ENCODE measurements around the gene EVPL.

EVPL gene

DNA sequence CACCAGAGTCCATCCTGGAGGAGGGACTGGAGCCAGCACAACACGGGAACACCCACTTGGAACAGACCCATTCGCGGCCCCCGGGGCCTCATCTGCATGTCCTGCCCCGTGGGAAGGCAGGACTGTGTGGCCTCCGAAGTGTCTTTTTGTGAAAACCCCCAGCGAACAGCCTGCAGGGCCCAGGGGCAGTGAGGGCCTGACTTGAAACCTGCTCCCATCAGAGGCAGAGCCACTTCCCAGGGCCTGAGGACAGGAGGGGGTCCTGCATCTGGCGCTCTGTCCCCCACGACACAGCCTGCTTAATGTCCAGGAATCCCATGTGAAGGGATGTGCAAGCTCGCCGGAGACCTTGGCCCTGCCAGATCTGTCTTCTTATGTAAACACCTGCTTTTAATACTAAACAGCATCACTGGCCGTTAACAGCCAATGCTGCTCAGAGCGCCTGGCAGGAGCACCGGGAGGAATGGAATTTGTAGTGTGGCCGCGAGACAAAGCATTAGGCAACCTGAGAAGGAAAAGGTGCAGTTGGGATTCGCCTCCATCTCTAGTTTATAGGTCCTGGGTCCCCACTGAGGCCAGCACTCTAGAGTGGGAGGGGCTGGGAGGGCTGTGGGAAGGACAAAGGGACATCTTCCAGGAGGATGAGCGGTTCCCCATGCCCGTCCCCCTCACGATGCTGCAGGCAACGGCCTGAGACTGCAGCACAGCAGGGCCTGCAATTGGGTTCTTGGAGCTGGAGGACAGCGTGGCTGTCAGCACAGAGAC is 9.6 kb upstream of the EVPL start:
- no peak for DNase-seq
- no peak for TF ChIP-seq POLR2A (IDR thresholded peaks at IDR 0.05; ENCODE audit: low read length)
- no peak for TF ChIP-seq GATA1 (IDR thresholded peaks at IDR 0.05; ENCODE audit: low read depth, low read length)

DNA sequence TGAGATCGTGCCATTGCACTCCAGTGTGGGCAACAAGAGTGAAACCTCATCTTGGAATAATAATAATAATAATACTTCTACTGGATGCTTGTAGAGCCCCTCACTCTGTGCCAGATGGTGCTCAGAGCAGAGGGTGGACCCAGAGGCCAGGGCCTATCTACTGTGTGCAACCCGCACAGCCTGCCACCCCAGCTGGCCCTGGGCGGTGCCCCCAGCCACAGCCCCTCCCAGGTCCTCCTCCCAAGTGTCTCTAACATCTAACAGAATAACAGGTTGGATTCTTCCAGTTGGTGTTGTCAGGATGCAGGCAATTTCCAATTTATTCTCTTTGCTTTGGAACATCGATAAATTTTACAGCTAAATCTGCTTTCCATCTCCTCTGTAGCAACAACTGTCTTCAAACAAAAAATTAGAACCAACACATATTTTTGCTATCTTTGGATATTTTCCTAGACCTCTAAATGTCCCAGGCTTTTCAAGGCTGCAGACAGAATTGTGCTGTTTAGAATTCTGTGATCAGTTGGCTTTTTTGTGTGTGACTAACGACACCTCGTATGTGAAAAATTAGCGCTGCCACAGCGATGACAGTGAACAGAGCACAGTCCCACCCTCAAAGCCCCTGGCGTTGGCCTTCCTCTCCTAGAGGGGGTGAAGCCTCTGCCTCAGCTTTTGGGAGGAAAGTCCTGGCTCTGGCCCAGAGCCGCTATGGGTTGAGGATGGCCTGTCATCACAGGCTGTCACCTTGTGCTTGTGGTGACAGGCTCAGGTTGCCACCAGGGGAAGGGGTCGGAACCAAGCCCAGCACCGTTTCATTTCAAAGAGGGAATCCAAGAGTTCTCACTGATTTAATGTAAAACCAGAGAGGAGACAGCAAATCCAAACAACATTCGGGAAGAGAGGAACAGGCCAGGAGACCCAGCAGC is 7.6 kb upstream of the EVPL start:
- DNase-seq: peak; percentile 85 to 89
- TF ChIP-seq POLR2A (IDR thresholded peaks at IDR 0.05; ENCODE audit: low read length) (peak; percentile 29), GATA1 (IDR thresholded peaks at IDR 0.05; ENCODE audit: low read depth, low read length) (no peak)

DNA sequence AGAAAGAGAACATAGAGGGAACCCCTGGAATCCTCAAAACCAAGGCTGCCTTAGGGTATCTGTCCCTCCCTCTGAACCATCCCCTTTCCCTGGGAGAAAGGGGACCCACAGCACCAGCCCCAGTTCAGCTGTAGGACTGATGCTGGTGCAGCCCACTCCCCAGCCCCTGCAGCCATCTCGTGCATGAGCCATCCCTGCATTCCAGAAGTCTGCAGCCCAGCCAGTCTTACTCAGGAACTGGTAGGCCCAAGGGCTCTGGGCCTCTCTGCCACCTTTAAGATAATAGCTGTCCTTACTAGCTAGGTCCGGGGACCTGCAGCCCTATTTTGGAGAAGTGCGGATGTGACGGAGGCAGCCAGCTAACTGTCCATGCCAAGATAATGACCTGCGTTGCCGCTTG is 6.0 kb upstream of the EVPL start:
- no peak for DNase-seq
- TF ChIP-seq GATA1 (IDR thresholded peaks at IDR 0.05; ENCODE audit: low read depth, low read length) (no peak), POLR2A (IDR thresholded peaks at IDR 0.05; ENCODE audit: low read length) (no peak)

DNA sequence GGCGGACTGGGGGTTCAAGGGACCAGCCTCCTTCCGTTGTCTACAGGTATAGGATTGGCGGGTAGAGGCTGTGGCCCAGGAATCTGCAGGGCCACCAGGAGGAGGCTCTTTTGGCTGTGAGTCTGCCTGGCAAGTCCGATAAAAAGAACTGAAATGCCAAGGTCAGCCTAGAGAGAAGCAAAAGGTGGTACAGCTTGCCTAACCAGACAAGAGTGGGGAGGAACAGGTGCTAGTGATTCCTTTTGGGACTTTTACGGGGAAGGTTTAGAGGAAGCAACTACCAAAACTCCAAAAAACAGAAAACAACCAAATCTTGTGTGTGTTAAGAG is 5.6 kb upstream of the EVPL start:
- TF ChIP-seq POLR2A (IDR thresholded peaks at IDR 0.05; ENCODE audit: low read length) (no peak), GATA1 (IDR thresholded peaks at IDR 0.05; ENCODE audit: low read depth, low read length) (no peak)
- DNase-seq: no peak

DNA sequence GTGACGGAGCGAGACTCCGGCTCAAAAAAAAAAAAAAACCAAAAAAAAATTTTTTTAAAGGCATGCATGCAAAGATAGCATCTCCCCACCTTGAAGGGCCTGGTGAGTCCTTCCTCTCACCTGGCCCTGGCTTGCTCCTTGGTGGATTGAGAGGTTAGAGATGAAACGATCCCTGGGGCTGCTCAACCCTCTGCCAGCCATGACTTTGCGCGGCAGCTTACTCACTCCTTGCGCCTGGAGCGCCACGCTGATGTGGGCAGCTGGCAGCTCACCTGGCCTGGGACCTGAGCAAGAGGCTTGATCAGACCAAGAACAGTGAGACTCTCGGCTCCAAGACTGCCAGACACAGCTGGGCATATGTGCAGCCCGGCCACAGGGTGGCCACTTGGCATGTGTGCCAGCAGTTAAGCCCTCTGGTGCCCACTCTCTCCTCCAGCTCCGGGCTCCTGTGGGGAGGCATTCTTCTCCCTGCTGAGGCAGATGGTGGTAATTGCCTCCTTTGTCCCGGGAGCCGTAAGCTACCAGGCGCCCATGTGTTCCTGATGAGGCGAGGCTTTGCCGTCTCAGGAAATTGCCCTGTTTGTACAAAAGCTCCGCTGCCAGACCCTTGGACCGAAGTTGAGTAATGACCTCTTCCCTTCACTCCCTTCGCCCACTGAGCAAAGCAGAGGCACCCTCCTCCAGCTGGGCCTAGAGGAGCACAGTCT is 5.1 kb upstream of the EVPL start:
- no peak for TF ChIP-seq POLR2A (IDR thresholded peaks at IDR 0.05; ENCODE audit: low read length)
- no peak for TF ChIP-seq GATA1 (IDR thresholded peaks at IDR 0.05; ENCODE audit: low read depth, low read length)

DNA sequence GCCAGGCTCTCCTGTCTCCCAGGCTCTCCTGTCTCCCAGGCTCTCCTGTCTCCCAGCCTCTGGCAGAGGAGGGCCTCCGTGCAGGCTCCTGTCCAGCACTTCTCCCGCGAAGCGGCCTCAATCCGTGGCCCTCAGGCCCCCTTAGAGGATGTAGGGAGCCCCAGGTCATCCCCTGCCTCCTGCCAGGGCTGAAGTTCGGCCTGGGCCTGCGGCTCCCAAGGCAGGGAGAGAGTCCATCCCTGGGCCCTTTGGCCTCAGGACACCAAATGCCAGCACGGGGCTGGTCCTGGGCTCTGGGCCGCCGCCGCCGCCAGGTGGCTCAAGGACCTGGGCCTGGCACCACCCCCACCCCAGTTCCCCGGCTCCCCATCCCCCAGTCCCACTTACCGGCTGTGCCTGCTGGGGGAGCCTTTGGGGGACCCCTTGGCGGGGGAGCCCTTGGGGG is 370 bp downstream of the EVPL start:
- no peak for TF ChIP-seq POLR2A (IDR thresholded peaks at IDR 0.05; ENCODE audit: low read length)
- TF ChIP-seq GATA1 (IDR thresholded peaks at IDR 0.05; ENCODE audit: low read depth, low read length): no peak
- no peak for DNase-seq

More for the DNA sequence above, 5.1 kb upstream of the EVPL start:
- no peak for DNase-seq

DNA sequence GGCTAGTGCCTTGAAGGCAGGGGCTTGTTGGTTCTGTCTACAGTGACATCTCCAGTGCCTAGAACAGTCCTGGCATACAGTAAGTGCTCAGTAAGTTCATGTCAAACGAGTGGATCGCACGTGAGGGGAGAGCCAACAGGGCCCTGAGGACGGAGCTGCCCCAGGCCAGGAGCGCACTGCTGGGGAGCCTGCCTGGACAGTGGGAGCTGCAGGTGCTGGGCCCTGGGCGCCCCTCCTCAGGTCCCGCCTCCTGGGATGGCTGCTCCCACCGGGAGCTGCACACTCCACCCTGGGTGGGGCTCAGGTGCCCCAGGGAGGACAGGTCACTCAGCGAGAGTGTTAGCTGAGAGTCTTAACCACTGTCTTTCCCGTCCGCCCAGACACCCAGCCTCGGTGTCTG is 1.8 kb downstream of the EVPL start:
- no peak for DNase-seq
- no peak for TF ChIP-seq GATA1 (IDR thresholded peaks at IDR 0.05; ENCODE audit: low read depth, low read length)
- no peak for TF ChIP-seq POLR2A (IDR thresholded peaks at IDR 0.05; ENCODE audit: low read length)

DNA sequence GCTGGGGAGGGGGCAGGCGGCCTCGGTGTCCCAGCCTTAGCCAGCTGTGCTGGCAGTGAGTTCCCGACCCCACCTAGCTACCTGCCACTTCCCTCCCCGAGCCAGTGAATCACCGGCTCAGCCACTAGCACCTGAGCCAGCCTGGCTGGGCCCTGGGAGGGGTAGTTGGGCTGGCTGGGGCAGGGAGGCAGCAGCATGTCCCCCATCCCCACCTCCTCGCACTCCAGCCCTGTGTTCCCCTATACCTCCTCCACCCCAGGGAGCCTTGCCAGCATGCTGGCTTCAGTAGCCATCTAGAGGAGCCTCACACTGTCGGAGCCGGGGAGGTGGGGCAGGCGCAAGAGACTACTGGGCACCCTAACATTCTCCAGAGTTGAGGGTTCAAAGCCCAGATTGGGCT is 2.8 kb downstream of the EVPL start:
- no peak for DNase-seq
- TF ChIP-seq GATA1 (IDR thresholded peaks at IDR 0.05; ENCODE audit: low read depth, low read length): no peak
- TF ChIP-seq POLR2A (IDR thresholded peaks at IDR 0.05; ENCODE audit: low read length): no peak

DNA sequence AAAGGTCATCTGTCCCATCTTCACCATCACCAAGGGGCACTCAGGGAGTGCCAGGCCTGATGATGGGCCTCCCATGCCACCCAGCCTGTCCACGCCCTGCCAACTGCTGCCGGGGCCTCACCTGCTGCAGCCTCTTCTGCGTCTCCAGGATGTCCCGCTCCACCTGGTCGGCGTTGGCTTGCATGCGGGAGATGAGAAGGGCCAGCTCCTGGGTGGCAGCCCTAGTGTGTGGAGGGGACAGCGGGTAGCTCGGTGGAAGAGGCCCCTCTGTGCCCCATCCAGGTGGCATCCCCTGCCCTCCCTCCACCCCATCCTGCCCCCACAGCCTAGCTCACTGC is 3.2 kb downstream of the EVPL start:
- DNase-seq: no peak
- TF ChIP-seq GATA1 (IDR thresholded peaks at IDR 0.05; ENCODE audit: low read depth, low read length): no peak

DNA sequence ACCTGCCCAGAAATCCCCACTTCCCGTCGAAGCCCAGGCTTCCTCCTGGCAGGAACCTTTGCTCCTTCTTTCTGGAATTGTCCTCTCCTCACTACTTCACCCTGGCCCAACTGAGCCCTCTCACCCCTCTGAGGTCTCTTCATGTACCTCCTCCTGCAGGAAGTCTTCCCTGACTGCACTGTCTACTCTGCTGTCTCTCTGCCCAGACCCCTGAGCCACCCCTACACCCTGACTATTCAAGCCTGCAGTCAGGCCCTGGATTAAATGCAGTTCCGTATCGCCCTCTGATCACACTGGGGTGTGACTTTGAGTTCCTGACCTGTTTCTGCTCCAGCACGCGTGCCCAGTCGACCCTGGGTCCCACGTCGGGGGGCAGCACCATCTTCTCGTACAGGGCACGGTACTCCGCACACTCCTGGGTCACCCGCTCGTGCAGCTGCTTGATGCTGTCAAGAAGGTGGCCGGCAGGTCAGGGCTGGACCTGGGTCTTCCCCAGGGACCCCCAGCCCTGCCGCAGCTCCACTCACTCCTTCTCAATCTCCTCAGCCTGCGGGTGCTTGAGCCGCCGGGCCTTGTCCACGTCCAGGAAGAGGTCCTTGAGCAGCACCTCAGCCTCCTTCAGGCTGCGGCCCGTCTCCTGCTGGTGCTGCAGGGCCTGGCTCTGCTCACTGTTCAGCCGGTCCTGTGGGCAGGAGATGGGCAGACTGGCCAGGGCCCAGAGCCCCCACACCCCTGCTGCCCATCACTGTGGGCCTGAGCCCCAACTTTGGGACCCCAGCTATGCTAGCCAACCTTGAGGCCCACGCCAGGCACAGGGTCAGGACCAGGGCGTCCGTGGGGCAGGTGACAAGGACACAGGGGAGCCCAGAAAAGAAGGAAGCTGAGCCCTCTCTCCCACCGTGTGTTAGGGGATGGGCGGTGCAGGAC is 3.9 kb downstream of the EVPL start:
- TF ChIP-seq GATA1 (IDR thresholded peaks at IDR 0.05; ENCODE audit: low read depth, low read length) (no peak), POLR2A (IDR thresholded peaks at IDR 0.05; ENCODE audit: low read length) (no peak)

DNA sequence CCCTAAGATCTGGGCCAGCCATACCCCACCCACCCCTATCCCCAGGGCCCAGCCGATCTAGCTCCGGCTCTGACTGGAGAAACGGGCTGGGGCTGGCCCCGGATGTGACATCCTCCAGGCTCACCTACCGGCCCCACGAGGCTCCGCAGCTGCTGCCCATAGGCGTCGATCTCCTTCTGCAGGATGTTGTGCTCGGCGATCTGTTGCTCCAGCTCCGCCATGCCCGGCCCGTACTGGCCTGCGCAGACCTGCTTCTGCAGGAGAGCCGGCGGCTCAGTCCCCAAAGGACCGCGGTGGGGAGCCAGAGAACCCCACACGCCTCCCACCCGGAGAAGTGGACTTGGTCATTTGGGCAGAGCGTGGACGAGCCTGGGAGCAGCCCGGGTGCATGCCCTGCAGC is 4.8 kb downstream of the EVPL start:
- no peak for DNase-seq
- TF ChIP-seq POLR2A (IDR thresholded peaks at IDR 0.05; ENCODE audit: low read length): no peak
- no peak for TF ChIP-seq GATA1 (IDR thresholded peaks at IDR 0.05; ENCODE audit: low read depth, low read length)

More for the DNA sequence above, 3.9 kb downstream of the EVPL start:
- no peak for DNase-seq

DNA sequence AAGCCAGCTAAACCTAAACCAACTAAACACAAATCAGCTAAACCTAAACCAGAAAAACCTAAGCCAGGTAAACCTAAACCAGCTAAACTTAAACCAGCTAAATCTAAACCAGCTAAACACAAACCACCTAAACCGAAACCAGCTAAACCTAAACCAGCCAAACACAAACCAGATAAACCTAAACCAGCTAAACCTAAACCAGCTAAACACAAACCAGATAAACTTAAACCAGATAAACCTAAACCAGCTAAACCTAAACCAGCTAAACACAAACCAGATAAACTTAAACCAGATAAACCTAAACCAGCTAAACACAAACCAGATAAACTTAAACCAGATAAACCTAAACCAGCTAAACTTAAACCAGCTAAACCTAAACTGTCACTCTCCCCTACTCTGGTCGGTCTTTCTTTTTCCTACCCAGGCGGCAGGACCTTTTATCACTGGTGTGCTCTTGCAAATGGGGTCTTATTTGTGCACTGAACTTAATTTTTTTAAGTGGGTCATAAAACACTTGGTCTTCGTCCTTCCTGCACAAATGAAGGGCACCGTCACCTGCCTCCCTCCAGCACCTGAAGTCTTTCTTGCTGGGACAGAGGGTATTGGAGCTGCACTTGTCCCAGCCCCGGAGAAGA is 7.2 kb downstream of the EVPL start:
- TF ChIP-seq GATA1 (IDR thresholded peaks at IDR 0.05; ENCODE audit: low read depth, low read length) (no peak), POLR2A (IDR thresholded peaks at IDR 0.05; ENCODE audit: low read length) (no peak)
- no peak for DNase-seq

DNA sequence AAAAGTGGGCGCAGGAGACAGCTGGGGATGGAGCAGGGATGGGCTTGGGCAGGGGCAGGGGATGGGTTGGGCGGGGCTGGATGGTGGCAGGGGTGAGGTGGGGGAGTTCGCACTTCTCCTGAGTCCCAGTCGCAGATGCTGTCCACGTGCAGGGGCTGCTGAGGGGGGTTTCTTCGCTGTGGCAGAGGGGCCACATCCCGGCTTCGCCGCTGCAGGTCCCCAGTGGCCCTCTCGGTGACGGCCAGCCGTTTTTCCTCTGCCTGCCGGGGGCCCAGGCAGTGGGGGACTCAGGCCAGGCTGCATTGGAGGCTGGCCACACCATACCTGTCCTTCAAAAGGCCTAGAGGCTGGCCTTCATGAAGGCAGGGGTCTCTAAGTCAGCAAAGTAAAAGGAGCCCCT is 8.3 kb downstream of the EVPL start:
- TF ChIP-seq GATA1 (IDR thresholded peaks at IDR 0.05; ENCODE audit: low read depth, low read length) (no peak), POLR2A (IDR thresholded peaks at IDR 0.05; ENCODE audit: low read length) (no peak)
- DNase-seq: no peak
